AG08395 (cell line): ENCODE results near the gene ADGRG1.

Source experiments
- DNase-seq: peaks from one replicate; pipeline ENCODE4 v3.0.0; 2012; ENCODE audit warnings: mixed read lengths, low spot score

Gene ADGRG1

DNA sequence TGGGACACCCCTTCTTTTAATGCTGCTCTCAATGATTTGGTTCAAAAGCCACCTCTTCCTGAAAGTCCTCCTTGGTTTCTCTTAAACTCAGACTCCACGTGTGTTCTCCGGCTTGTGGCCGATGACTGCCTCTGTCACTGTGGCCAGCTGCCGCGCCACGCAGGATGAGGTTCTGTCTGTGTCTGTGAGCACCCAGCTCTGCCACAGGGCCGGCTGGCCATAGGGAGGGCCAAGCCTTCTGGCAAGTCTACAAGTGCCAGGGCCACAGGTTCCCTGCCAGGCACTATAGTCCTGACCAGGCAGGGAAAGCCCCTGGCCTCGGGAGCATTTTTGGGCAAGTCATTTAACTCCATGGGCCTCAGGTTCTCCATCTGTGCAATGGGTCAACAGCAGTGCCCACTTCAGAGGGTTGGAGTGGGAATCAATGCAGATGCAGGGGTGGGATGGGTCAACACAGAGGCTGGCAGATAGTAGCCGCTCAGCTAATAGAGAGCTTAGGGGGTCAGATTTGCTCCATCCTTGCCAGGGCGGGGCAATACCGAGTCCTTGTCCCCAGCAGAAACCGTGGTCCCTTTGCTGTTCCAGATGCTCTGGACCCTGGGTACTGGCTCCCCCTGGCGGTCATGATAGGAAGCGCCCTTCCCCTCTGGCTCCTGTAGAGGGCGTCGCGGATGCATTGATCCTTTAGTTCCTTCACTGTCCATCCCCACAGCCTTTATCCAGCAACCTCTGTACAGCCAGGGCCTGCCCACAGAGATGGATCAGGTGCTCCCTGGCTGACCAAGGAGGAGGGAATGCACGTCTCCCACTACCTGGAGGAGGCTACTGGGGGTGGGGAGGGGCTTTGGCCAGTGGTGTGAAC lies 20.4 kb downstream of the ADGRG1 start:
- peak; percentile 91 for DNase-seq

DNA sequence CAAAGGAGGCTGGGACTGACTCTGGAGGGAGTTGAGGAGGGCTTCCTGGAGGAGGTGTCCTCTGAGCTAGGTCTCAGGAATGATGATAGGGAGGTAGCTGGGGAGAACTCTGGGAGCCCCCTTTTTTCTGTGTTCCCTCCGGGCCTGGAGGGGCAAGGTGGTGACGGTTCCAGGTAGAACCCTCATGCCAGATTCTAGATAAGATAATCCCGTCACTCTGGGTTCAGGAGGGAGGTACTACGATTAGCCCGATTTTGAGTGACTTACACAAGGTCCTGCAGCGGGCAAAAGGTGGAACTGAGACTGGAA lies 21.0 kb downstream of the ADGRG1 start:
- no peak for DNase-seq

DNA sequence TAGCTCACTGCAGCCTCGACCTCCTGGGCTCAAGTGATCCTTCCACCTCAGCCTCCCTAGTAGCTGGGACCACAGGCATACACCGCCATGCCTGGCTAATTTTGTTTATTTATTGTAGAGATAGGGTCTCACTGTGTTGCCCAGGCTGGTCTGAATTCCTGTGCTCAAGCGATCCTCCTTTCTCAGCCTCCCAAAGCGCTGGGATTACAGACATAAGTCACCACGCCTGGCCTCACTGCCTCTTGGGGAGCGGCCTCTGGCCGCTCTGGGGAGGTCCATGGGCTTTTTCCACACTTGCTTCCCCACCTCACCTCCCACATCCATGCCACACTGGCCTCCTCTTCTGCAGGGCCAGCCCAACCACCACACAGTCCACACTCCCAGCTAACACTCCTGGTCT lies 21.4 kb downstream of the ADGRG1 start:
- no peak for DNase-seq

DNA sequence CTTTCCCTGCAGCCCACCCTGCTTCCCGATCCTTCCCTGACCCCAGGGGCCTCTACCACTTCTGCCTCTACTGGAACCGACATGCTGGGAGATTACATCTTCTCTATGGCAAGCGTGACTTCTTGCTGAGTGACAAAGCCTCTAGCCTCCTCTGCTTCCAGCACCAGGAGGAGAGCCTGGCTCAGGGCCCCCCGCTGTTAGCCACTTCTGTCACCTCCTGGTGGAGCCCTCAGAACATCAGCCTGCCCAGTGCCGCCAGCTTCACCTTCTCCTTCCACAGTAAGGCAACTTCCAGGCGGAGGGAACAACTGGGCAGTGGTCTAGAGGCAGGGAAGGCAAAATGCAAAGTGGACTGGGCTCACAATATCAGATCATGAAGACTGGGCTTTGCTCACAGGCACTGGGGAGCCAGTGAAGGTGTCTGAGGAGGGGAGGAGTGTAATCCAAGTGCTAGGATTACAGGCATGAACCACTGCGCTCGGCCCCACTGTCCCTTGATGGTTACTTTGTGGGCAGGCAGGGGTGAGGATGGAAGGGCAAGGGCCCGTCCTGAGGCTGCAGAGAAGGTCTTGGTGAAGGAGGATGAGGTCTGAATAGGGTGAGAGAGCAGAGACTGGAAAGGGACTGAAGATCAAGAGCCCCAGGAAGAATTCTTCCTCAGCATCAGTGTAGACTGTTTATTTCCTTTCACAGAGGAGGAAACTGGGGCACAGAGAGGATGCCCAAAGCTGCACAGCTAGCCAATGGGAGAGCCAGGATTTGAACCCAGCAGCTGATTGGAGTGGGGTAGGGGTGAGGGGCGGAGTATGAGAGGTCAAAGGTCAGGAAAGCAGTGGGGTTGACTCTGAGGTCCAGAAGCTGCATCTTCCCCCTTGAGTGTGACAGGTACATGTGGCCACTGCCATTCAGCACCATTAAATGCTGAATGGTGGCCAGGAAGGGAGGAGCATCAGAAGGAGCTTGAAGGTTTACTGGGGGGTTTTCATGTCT lies 23.2 kb downstream of the ADGRG1 start:
- no peak for DNase-seq

DNA sequence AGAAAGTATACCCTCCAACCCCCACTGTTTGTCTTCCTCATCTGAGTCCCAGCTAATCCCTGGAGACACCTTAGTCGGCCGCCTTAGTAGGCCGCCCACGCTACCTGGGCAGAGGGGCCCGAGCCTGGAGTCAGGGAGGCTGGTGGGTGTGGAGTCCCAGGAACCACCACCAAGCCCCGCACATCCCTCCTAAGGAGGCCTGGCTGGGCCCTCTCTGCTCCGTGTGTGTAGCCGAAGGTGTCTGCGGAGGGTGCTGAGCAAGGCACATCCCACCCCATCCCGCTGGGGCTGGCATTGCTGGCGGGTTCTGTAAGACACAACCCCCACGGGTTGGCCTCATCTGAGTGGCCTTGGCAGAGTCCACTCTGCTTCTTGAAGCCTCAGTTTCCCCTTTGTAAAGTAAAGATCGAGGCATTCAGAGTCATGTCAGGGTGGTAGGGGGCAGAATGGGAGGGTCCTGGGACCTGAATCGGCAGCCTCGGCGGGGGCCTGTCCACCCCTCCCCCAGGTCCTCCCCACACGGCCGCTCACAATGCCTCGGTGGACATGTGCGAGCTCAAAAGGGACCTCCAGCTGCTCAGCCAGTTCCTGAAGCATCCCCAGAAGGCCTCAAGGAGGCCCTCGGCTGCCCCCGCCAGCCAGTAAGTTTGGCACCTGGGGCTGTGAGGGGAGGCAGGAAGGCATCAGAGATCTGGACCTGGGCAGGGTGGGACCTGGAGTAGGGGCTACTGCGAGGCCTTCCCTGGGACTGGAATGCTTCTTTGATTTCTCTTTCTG lies 24.5 kb downstream of the ADGRG1 start:
- DNase-seq: no peak

DNA sequence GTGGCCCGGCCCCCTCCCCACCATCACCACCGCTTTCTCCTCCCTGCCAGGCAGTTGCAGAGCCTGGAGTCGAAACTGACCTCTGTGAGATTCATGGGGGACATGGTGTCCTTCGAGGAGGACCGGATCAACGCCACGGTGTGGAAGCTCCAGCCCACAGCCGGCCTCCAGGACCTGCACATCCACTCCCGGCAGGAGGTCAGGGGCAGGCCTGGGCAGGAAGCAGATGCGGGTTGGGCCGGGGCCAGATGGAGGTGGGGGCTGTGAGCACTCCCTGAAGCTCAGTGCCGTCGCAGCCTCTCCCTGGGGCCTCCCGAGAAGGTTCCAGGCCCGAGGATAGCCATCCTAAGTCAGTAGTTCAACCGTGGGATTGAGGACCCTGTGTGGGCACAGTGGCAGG lies 25.5 kb downstream of the ADGRG1 start:
- DNase-seq: no peak

DNA sequence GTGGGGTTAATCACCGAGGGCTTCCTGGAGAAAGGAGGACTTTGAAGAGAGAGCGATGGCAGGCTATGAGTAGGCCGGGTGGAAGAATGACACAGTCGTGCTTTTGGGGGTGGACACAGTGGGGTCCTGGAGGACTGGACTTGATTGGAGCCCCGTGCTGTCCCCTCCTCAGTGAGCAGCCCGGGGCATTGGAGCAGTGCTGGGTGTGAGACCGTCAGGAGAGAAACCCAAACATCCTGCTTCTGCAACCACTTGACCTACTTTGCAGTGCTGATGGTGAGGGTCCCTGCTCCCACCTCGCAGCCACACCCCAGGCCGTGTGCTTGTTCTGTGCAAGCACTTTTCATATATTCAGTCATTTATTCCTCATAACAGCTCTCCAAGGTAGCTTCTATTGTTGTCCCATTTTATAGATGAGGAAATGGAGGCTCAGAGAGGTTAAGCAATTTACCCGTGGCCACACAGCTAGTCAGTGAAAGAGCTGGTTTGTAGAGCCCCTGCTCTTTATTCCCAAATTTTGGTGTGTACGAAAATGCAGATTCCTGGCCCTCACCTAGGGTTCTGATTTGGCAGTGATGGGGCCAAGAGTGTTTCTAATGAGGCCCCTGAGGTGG lies 28.0 kb downstream of the ADGRG1 start:
- DNase-seq: no peak

DNA sequence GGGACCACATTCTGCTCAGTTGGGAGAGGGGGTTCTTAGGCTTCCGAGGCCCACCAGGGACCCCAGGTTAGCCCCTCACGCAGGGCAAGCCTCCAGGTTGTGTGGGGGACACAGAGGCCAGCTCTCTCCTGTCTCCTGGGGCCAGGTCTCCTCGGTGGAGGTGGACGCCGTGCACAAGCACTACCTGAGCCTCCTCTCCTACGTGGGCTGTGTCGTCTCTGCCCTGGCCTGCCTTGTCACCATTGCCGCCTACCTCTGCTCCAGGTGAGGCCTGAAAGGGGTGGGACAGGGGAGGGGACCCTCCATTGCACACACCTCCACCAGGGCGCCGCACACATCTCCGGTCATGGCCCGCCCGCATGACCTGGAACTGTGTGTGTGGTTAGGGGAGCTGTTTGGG lies 28.8 kb downstream of the ADGRG1 start:
- DNase-seq: no peak

DNA sequence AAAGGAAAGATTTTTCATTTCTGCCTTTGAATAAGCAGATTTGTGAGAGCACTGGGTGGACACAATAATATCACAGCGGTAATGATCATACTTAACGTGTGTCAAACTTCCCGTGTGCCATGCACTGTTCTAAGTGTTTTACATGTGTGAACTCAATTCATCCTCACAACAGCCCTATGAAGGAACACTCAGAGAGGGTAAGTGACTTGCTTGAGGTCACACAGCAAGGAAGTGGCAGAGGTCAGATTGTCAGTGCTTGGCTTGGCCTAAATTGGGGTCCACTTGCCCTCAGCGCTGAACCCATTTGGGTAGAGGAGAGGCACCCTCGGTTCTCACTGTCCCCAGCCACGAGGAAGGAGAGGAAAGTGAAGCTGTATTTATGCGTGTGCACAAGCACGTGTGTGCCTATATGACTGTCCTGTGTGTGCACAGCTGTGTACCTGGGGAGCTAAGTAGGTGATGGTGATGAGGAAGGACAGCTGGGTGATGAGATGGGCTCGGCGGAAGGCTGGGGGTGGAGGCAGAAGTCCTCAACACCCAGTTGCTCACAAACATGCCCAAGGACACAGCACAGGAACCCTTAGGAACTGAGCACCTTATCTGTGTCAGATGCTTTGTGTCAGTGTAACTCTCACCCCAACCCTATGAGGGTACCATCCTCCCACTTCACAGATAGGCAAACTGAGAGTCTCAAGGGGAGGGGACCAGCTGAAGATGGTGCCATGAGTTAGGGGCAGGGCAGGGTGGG lies 29.9 kb downstream of the ADGRG1 start:
- no peak for DNase-seq

DNA sequence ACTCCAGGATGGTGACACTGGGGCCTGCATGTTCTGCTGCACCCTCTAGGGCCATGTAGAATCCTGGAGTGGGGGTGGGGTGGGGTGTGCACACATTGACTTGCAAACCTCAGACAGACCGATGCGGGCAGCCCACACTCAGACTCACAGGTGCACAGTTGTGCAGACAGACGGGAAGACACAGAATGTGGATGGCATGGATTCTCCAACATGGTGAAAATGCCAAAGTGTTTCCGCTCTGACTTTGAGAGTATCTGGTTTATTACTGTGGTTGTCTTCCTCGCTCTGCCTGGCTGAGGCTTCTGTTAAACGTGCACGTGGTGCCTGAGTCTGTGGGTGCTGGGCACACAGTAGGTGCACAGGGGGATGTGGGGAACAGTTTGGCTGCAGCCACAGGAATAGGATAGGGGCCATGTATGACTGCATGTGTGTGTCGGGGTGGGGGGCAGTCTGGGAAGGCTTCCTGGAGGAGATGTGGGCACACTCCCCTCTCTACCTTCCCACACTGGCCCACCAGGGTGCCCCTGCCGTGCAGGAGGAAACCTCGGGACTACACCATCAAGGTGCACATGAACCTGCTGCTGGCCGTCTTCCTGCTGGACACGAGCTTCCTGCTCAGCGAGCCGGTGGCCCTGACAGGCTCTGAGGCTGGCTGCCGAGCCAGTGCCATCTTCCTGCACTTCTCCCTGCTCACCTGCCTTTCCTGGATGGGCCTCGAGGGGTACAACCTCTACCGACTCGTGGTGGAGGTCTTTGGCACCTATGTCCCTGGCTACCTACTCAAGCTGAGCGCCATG lies 30.6 kb downstream of the ADGRG1 start:
- DNase-seq: no peak

DNA sequence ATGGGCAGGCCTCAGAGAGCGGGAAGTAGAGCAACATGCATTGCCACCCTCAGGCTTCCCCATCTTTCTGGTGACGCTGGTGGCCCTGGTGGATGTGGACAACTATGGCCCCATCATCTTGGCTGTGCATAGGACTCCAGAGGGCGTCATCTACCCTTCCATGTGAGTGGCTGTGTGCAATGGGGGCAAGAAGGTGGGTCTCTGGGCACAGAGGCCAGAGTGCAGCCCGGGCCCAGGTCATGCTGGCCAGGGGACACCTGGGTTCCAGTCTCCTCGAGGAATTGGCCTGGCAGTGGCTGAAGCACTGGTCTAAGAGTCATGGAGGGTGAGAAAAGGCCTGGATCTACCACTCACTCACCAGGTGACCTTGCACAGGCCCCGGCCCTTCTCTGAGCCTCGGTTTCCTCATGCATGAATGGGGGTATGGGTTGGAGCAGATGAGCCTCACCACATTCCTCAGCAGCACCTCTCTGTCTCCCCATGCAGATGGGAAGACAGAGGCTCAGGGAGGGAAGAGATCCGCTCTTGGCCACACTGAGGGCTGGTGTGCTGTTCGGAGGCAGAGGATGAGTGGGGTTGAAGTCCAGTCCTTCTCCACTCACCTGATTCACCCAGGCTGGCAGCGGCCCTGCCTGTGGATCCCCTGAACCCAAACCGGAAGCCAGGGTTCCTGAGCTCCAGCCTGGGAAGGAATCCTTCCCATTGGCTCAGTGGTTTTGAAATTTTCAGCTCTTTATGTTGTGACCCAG lies 32.5 kb downstream of the ADGRG1 start:
- DNase-seq: no peak

DNA sequence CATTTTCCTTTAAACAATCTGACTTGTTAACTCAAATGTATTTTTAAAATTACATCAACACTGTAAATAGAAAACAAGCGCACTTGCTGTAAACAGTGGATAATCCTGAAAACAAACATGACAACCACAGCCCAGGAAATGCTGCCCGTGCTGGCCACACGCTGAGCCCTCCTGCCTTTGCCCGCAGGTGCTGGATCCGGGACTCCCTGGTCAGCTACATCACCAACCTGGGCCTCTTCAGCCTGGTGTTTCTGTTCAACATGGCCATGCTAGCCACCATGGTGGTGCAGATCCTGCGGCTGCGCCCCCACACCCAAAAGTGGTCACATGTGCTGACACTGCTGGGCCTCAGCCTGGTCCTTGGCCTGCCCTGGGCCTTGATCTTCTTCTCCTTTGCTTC lies 33.1 kb downstream of the ADGRG1 start:
- DNase-seq: no peak

DNA sequence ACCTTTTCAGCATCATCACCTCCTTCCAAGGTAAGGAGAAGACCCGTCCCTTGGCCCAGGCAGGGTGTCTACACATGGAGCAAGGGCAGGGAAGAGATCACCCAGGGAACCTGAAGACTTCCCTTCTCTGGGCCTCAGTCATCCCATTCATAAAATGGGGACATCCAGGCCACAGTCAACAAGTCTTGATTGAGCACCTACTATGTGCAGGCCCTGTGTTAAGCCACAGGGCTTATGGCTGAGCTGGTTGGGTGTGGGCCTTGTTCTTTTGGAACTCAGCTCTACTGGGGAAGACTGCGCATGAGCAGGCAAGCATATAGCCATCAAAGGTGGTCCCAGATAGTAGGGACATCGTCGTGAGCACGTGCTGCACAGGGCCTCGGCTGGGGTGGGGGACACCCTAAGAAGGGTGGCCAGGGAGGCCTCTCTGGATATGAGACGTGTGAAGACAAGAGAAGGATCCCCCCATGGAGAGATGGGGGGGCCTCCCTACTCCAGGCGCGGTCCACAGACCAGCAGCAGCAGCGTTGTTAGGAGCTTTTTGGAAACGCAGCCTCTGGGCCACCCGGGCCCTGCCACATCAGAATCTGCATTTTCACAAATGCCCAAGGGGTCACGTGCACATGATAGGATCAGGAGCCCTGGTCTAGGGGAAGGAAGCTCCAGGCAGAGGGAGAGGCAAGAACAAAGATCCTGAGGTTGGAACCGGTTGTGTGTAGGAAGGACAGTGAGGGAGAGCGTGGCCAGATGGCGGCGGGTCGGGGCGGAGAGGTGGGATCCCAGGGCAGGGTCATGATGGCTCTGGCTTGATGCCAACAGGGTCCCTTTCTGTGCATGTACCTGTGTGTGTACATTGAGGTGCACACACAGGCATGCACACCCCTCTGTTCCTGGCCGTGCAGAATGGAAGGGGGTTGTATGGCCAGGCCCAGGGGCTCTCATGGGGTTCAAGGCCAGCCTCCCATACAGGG lies 33.8 kb downstream of the ADGRG1 start:
- DNase-seq: no peak

DNA sequence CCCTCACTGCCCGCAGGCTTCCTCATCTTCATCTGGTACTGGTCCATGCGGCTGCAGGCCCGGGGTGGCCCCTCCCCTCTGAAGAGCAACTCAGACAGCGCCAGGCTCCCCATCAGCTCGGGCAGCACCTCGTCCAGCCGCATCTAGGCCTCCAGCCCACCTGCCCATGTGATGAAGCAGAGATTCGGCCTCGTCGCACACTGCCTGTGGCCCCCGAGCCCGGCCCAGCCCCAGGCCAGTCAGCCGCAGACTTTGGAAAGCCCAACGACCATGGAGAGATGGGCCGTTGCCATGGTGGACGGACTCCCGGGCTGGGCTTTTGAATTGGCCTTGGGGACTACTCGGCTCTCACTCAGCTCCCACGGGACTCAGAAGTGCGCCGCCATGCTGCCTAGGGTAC lies 35.0 kb downstream of the ADGRG1 start:
- DNase-seq: no peak

DNA sequence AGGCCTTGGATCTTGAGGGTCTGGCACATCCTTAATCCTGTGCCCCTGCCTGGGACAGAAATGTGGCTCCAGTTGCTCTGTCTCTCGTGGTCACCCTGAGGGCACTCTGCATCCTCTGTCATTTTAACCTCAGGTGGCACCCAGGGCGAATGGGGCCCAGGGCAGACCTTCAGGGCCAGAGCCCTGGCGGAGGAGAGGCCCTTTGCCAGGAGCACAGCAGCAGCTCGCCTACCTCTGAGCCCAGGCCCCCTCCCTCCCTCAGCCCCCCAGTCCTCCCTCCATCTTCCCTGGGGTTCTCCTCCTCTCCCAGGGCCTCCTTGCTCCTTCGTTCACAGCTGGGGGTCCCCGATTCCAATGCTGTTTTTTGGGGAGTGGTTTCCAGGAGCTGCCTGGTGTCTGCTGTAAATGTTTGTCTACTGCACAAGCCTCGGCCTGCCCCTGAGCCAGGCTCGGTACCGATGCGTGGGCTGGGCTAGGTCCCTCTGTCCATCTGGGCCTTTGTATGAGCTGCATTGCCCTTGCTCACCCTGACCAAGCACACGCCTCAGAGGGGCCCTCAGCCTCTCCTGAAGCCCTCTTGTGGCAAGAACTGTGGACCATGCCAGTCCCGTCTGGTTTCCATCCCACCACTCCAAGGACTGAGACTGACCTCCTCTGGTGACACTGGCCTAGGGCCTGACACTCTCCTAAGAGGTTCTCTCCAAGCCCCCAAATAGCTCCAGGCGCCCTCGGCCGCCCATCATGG lies 35.7 kb downstream of the ADGRG1 start:
- no peak for DNase-seq

DNA sequence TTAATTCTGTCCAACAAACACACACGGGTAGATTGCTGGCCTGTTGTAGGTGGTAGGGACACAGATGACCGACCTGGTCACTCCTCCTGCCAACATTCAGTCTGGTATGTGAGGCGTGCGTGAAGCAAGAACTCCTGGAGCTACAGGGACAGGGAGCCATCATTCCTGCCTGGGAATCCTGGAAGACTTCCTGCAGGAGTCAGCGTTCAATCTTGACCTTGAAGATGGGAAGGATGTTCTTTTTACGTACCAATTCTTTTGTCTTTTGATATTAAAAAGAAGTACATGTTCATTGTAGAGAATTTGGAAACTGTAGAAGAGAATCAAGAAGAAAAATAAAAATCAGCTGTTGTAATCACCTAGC lies 36.2 kb downstream of the ADGRG1 start:
- no peak for DNase-seq

DNA sequence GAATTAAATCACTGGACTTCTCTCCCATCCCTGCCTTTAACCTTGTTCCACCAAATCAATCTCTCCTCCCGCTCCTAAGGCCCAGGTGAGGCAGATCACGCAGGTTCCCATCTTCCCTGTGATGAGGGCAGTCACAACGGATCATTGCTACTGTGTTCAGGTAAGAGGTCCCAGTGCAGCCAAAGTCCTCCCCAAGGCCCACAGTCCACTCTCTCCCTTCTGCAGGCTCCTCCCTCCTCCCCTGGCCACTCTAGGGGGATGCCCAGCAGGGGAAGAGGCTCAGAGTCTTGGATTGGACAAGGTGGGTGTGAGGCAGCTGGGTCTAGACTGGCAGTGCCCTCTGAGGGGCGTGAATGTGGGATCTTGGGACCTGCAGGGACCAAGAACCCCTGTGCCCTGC lies 37.1 kb downstream of the ADGRG1 start:
- DNase-seq: no peak
